Measurements from ENCODE around the gene NAA40. TPM values are rescaled to one million over a fixed set of nuclear protein-coding genes. Genes with fewer than 3 reads are reported as not detected.

Gene NAA40
- total RNA-seq, 4 donors from 2014 or later = 4.6 to 11.2 (median 7.4) TPM

GRCh38 chr11:63912678-63913077, 26.1 kb upstream of the NAA40 start:
- TF ChIP-seq CTCF (IDR thresholded peaks at IDR 0.05; ENCODE audit: low read depth) = no peak

GRCh38 chr11:63913866-63914830, 24.7 kb upstream of the NAA40 start:
- no peak for TF ChIP-seq CTCF (IDR thresholded peaks at IDR 0.05; ENCODE audit: low read depth)

GRCh38 chr11:63914896-63915691, 23.7 kb upstream of the NAA40 start:
- TF ChIP-seq CTCF (IDR thresholded peaks at IDR 0.05; ENCODE audit: low read depth) = no peak

- no peak for TF ChIP-seq CTCF (IDR thresholded peaks at IDR 0.05; ENCODE audit: low read depth)
These were observed 22.6 kb upstream of the NAA40 start for GRCh38 chr11:63915961-63916836.

- TF ChIP-seq CTCF (IDR thresholded peaks at IDR 0.05; ENCODE audit: low read depth) = no peak
These were observed 21.7 kb upstream of the NAA40 start, which contains the start of gene RCOR2 for GRCh38 chr11:63916837-63917691. RCOR2 (minus strand) TSS chr11:63917164; CDS start chr11:63916456, 708 bp downstream.
